Activated effector memory CD4-positive, alpha-beta T cell treated with Interleukin-2 at 50 U/mL for 16 hours (primary cell): ENCODE results near the gene TMEM120A.
"Not testable (repeated sequence)": the region's sequence is repeated elsewhere in the genome, so short reads cannot be mapped to it uniquely, and the experiment has no call there.

Source experiments
- DNase-seq: peaks from one replicate; pipeline ENCODE4 v3.0.0-alpha.2; 2020

TMEM120A gene

DNA sequence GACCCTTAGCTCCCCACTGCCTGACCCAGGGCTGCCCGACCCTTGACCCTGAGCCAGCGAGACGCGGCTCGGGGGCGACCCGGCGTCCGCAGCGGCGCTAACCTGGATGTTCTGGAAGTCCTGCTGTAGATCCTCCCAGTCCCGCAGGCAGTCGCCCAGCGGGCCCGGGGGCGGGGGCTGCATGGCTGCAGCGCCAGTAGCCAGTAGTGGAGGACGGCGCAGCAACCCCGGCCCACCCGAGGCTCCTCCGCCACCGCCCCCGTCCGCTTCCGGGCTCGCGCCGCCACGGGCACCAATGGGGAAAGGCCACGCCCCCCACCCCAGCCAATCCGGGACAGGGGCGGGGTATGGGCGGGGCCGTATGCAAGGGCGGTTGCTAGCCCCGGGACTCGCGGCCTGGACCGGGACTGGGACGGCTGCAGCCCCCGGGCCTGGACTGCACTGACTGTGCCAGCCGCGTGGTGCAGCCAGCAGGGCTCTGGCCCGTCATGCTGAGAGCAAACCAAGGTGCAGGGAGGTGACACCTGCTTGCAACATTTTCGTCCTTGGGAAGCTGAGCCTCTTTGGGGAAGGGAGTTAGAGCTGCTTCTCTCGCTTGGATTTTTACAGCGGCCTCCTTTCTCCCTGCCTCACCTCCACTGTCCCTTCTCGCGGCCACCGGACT is at the start of gene TMEM120A:
Gene TMEM120A (minus strand): TSS at position 208 of the 664 bp plus-strand sequence. CDS start 25 bp downstream, at position 183.
- DNase-seq: peak; percentile 90

DNA sequence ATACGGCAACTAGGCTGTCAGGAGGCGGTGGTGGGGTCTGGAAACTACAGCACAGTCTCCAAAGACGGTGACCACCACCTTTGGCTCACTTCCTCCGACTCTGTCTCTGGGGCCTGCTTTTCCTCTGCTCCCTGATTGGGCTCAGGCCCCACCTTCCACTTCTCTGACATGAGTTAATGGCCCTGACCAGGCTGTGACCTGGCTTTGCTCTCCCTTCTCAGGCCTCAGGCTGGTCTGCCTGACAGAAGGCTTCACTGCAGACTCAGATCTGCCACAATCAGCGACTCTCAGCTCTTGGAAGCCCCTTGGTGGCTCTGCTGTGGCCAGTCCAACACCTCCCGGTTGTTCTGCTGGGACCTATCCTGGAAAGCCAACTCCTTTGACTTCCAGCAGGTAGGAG is 45.7 kb upstream of the TMEM120A start:
- DNase-seq: no peak

DNA sequence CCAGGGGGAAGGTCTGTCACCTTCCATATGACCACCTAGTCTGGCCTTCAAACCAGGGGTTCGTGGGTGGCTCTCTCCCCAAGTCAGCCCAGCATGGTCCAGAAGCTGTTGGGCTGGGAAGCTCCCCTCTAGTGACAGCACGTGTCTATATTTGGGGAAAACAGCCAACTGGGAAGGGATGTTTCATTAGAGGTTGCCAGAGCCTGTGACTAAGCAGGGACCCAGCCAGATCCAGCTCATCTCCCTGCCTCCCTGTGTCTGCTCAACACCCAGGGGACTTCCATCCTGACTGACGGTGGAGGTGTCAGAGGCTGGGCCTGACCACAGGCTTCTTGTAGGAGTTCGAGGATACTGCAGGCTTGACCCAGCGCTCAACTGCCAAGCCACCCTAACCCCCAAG is 42.9 kb upstream of the TMEM120A start:
- no peak for DNase-seq

DNA sequence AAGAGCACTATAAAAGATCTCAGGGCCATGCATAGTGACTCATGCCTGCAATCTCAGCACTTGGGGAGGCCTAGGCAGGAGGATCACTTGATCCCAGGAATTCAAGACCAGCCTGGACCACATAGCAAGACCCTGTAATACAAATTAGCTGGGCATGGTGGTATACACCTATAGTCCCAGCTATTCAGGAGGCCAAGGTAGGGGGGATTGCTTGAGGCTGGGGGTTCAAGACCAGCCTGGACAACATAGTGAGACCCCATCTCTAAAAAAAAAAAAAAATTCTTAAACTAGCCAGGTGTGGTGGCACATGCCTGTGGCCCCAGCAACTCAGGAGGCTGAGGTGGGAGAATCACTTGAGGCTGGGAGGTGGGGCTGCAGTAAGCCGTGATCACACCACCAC is 37.6 kb upstream of the TMEM120A start:
- no peak for DNase-seq

DNA sequence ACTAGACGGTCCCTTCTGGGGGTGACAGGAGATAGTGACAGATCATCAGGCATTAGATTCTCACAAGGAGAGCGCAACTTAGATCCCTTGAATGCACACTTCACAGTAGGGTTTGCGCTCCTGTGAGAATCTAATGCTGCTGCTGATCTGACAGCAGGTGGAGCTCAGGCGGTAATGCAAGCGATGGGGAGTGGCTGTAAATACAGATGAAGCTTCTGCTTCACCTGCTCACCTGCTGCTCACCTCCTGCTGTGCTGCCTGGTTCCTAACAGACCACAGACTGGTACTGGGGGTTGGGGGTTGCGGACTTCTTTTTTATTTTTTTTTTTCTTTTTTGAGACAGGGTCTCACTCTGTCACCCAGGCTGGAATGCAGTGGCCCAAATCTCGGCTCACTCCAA is 35.3 kb upstream of the TMEM120A start:
- not testable (repeated sequence) for DNase-seq

DNA sequence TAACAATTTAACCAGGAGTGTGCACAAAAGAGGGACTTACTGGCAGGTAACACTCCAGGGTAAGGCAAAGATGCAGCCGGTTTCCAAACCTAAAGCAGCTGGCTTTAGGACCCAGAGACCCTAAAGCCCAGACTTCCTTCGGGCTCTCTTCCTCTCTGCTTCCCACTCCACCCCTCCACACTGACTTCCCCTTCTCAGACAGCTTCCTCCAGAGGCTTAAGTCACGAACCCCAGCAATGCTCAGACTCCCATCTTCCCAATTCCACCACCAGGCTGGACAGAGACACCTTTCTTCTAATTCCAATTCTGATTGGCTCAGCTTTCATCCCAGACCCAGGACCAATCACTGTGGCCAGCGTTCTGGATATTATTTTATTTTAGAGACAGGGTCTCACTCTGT is 28.6 kb upstream of the TMEM120A start:
- no peak for DNase-seq

DNA sequence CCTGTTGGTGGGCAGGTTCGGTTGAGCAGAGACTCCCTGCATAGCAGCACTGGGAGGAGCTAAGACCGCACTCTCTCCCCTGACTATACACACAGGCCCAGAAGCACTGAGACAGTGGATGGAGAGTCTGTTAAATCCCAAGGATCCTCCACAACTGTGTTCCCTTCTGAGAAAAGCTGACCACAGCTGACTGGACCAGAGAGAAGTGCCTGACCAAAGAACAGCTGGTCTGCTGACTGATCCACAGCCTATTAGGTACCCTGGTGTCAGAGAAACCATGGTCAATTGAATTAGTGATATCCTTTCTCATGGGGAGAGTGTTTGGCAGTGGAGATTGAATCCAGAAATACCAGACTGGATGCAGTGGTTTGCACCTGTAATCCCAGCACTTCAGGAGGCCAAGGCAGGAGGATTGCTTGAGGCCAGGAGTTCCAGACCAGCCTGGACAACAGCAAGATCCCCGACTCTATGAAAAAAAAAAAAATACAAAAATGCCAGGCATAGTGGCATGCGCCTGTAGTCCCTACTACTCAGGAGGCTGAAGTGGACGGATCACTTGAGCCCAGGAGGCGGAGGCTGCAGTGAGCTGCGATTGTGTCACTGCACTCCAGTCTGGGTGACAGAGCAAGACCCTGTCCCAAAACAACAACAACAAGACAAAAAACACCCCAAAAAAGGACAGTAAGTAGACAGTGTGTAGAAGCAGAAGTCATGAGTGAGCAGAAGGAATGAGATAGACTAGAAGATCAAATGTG is 27.8 kb upstream of the TMEM120A start:
- DNase-seq: no peak

DNA sequence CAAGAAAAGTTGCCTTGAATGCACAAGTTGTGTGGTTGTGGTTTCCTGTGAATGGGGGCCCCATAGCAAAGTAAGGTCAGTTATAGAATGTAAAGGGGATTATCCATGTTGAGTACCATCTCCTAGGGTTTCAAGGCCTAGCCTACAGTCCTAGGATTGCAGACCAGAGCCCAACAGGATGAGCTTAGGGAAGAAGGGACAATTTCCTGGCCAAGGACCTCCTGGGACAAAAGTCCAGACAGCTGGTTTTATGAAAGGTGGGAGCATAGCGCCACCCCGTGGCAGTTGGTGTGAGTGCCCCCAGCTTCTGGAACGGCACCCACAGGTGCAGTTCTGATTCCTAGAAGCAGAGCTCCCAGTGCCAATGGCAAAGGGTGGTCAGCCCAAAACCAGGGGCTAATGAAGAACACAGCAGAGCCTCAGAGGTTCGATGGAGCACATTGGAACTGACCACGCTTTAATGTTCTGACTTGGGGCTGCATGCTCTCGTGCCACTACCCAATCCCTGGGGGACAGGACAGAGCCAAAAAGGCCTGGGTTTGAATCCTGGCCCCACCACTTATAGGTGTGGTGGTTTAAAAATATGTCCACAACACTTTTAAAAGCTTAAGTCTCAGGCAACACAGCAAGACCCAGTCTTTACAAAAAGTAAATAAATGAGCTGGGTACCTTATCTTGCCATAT is 25.8 kb upstream of the TMEM120A start:
- DNase-seq: peak; percentile 51

DNA sequence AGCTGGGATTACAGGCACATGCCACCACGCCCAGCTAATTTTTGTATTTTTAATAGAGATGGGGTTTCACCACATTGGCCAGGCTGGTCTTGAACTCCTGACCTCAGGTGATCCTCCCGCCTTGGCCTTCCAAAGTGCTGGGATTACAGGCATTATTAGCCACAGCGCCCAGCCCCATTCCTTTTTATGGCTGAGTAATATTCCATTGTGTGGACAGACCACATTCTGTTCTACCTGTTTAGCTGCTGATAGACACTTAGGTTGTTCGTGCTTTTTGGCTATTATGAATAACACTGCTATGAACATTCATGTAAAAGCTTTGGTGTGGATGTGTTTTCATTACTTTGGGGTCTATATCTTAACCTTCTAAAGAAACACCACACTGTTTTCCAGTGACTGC is 24.1 kb upstream of the TMEM120A start:
- not testable (repeated sequence) for DNase-seq

DNA sequence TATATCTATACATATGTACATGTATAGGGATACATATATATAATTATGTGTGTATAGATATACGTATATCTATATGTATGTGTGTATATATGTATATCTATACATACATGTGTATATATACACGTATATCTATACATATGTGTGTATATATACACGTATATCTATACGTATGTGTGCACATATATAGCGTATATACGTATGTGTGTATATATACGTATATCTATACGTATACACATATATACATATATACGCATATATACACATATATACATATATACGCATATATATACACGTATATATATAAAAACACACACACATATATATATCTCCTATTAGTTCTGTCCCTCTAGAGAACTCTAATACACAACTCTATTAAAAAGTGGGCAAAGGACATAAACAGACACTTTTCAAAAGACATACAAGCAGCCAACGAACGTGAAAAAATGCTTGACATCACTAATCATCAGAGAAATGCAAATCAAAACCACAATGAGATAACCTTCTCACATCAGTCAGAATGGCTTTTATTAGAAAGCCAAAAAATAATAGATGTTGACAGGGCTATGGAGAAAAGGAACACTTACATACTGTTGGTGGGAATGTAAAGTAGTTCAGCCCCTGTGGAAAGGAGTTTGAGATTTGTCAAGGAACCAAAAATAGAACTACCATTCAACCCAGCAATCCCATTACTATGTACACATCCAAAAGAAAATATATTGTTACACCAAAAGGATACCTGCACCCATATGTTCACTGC is 22.0 kb upstream of the TMEM120A start:
- DNase-seq: no peak

DNA sequence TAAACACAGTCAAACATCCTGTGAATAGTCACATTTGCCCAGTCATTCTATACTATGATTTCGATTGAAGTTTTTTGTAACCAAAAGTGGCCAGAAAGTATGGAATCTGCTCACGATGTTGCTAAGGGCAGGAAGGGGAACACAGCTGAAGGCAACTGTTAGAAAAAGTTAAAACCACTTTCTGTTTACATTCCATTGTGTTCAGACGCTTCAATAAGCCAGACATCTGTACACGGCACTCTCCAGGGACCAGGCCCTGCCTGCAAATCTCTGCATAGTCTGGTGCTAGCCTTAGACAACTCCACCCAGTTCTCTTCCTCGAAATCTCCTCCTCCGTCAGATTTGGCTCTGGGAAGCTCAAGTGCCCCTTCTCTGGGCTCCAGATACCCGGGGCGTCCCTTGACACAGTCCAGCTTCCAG is 17.1 kb upstream of the TMEM120A start:
- DNase-seq: no peak

DNA sequence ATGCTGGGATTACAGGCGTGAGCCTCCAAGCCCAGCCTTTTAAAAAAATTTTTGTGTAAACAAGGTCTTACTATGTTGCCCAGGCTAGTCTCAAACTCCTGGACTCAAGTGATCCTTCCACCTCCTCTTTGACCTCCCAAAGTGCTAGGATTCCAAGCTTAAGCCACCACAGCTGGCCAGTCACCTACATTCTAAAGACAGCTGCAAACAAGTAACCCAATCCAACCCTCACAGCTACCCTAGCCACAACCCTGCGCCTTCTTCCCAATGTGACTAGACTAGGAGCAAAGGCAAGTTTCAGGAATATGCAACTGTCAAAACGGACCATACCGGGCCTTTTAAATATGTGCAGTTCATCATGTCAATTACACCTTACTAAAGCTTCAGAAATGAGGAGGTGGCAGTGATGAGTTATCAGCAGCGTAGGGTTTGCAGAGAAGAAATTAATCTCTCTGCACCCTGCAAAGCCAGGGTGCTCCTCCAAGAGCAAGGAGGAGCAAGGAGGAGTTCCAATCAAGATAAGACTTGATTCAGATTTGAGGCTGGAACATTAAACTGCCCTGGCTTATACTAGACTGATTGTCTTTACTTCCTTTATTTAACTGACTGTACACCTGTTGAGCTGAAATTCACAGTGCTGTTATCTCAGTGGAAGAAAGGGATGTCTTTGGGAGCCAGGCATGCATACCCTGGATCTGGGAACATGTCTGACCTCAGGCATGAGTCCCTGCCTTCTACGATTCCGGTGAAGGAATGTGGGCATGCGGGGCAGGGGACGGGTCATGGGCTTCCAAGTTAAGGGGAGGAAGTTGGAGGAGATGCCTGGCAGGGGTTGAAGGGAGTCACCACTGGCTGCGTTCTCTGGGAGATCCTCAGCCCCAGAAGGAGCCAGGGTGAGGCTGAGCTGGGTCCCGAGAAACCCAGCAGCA is 15.5 kb upstream of the TMEM120A start:
- DNase-seq: no peak

DNA sequence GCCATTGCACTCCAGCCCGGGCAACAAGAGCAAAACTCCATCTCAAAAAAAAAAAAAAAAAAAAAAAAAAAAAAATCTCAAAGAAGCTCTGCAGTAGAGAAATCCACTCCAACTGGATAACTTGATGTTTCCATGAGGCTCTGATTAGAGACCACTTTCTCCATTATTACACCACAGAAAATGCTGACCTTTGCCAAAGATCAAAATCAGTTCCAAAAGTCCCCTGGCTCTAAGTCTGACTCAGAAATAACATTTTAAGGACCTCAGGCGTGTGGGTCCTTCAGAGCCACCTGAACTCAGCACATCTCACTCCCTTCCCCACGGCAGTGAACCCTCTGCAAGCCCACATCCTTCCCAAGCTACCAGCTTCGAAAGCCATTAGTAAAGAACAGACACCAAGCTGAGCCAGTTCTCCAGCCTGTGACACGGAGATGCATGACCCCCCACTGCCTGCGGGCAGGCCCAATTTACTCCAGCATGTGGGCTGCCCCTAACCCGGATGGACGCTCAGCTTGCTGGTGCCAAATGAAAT is 13.8 kb upstream of the TMEM120A start:
- DNase-seq: no peak

DNA sequence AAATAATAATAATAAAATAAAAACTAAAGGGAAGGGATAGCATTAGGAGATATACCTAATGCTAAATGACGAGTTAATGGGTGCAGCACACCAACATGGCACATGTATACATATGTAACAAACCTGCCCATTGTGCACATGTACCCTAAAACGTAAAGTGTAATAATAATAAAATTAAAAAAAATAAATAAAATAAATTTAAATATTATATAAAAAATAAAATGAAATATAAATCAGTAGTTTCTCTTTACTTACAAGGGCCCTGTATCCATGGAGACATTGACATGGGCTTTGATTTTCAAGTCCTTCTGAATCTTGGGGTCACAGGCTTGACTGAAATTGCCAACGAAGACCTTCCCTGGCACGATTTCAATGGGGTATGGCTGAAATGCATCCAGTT is 10.6 kb upstream of the TMEM120A start:
- not testable (repeated sequence) for DNase-seq

DNA sequence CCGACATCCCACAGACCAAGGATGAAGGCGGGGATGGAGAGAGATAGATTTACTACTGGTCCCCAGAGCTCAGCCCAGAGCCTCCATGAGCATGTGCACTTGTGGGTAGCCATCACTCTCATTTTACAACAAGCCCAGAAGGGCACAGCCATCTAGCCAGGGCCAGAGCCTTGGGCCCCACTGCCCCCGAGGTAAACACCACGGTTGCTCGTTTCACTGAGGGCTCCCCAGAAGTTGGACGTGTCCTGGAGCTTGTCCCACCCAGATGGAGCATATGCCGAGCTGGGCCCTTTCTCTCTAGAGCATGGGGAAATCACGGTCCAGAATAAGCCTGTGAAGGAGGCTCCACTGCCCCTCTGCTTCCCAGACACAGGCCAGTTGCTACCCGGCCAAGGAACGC is 9.0 kb upstream of the TMEM120A start:
- no peak for DNase-seq

DNA sequence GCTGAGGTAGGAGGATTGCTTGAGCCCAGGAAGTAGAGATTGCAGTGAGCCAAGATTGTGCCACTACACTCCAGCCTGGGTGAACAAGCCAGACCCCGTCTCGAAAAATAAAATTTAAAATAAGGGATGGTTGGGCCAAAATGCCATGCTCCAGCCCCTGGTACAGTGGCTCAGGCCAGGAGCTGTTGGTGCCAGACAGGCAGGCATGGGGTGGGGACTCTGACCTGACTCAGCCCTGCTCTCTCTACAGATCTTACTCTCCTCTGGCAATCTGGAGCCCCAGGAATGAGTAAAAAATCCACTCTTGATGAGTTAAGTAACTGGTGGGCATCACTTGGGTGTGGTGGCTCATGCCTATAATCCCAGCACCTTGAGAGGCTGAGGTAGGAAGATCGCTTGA is 8.4 kb upstream of the TMEM120A start:
- no peak for DNase-seq

DNA sequence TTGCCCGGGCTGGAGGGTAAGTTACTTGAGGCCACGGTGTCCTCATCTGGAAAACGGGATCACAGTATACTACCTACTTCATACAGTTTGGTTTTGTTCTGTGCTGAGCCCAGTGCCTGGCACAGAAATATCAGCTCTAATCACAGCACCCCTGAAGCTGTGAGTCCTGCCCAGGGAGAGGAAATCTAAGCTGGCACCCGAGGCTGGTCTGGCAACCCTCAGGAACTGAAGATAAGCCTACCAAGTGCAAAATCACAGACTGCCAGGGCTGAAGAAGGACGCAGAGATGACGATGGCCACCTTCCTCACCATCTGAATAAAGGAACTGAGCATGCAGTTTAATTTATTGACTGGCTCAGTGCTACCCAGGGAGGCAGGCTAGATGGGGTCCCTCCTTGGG is 7.7 kb upstream of the TMEM120A start:
- no peak for DNase-seq

DNA sequence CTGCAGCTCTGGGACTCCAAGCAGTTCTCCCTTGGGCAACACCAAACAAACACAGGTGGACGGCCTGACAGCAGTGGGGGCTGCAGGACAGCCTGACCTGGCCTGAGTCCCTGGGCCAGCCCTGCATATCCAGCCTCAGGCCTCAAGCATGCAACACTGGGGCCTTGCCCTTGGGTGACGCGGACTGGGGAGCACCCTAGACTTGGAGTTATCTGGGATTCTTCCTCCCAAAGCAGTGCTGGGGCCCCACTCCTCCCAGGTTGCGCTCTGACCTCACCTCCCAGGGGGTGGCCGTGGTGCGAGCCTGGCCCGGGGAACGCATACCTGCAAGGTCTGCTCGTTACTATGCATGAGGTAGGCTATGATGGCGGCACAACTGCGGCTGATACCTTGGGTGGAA is 6.2 kb upstream of the TMEM120A start:
- no peak for DNase-seq

DNA sequence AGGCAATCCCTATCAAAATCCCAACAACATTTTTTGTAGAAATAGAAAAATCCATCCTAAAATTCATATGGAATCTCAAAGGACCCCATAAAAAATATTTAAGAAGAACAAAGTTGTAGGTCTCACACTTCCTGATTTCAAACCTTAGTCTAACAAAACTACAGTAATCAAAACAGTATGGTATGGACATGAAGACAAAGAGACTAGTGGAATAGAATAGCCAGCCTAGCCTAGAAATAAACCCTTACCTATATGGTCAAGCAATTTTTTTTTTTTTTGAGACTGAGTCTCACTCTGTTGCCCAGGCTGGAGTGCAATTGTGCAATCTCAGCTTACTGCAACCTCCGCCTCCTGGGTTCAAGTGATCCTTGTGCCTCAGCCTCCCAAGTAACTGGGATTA is 3.6 kb upstream of the TMEM120A start:
- no peak for DNase-seq

DNA sequence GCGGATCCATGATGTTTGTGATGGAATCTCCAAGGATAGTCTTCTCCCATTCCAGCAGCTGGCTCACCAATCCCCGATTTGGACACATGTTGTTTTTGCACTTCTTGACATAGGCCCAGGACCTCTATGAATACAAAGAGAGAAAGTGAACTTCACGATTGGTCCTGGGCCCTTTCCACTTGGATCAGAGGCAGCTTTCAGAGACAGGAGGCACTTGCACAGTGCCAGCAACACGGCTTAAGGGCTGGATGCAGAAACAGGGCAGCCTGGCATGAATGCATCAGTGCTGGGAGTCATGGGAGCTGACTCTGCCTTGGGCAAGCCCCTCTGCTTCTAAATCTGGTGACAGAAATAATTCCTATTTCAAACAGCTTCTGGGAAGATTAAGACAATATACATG is 2.1 kb upstream of the TMEM120A start:
- DNase-seq: no peak

DNA sequence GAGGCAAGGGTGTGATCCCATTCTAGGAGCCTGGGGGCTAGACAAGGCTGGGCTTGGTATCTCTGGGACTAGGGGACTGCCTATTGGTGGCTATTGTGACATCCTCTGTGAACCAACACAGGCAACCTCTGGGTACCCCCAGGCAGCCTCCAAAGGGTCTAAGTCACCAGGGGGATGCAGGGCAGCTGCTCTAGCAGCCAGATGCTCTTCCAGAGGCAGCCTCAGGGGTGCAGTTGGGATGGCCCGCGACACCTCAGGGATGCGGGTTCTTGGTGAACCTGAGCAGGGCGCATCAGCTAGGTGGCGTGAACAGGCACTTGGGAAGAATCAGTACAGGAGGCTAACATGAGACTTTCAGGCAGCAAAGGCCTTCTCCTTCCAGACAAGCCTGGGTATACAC is 1.6 kb upstream of the TMEM120A start:
- DNase-seq: no peak

DNA sequence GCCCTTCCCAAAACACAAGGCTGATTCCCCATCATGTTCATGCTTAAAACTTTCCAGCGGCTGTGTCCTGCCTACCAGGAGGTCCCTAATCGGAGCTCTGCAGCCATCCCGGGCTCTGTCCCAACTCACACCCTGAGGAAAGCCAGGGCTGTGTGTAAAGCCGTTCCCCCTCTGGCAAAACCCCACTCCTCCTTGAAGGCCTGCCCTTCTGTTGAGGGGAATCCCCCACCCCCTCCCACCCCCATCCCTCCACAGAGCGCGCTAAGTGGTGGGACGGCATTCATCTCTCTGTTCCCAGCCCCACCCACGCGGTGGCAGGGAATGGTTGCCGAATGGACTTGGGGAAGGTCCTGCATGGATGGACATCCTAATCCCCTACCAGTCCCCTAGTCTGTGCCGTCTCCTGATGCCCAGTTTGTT is 667 bp upstream of the TMEM120A start:
- no peak for DNase-seq
